Type B pancreatic cell (in vitro differentiated cells): Measurements from ENCODE around the gene NAA11. TPM values are rescaled to one million over a fixed set of nuclear protein-coding genes. Genes with fewer than 3 reads are reported as not detected.

Experiments
- DNase-seq: peaks from one replicate; pipeline ENCODE4 v3.0.0; 2021; ENCODE audit warnings: mixed read lengths; ENCODE audit not compliant: unreplicated experiment; ENCODE audit errors: extremely low spot score
- H3K27ac Mint-ChIP-seq: 2 replicates; pipeline ENCODE4 v1.8.0; 2021; ENCODE audit warnings: mild to moderate bottlenecking, mixed read lengths
- H3K27me3 Mint-ChIP-seq: 2 replicates; pipeline ENCODE4 v1.8.0; 2021; ENCODE audit warnings: mixed read lengths
- H3K36me3 Mint-ChIP-seq: 2 replicates; pipeline ENCODE4 v1.8.0; 2021; ENCODE audit warnings: mixed read lengths
- H3K4me1 Mint-ChIP-seq: one replicate; pipeline ENCODE4 v1.8.0; 2021; ENCODE audit warnings: mixed read lengths; ENCODE audit not compliant: unreplicated experiment
- H3K4me3 Mint-ChIP-seq: 2 replicates; pipeline ENCODE4 v1.8.0; 2021; ENCODE audit warnings: mild to moderate bottlenecking, mixed read lengths
- H3K9me3 Mint-ChIP-seq: 2 replicates; pipeline ENCODE4 v1.8.0; 2021; ENCODE audit warnings: mixed read lengths
- CTCF ChIP-seq: fragments of 200-600 bp; sonication (generic); conservative IDR thresholded peaks from 2 replicates; pipeline ENCODE4 v1.5.0; 2021; ENCODE audit warnings: antibody characterized with exemption, mild to moderate bottlenecking
- total RNA-seq: library from RNA; stranded (reverse); gene quantifications from 2 replicates; pipeline ENCODE4 v1.2.1, GENCODE V29; 2021; ENCODE audit warnings: low replicate concordance

The NAA11 gene
- total RNA-seq, 1 donor from 2014 or later: not detected

- H3K4me3 Mint-ChIP-seq: no peak overlapping the region
- no peak for DNase-seq
- H3K36me3 Mint-ChIP-seq: no peaks in the 10 kb centered on the region
- no peaks in the 10 kb centered on the region for H3K9me3 Mint-ChIP-seq
- no peak for TF ChIP-seq CTCF
- H3K27ac Mint-ChIP-seq: no peak overlapping the region
- H3K4me1 Mint-ChIP-seq: no peaks in the 10 kb centered on the region
- no peaks in the 10 kb centered on the region for H3K27me3 Mint-ChIP-seq
Measured at GRCh38 chr4:79298484-79298883, 27.4 kb downstream of the NAA11 start.

GRCh38 chr4:79298027-79298426 is 27.8 kb downstream of the NAA11 start:
- Mint-ChIP-seq H3K4me3 (no peak overlapping the region), H3K27me3 (no peaks in the 10 kb centered on the region), H3K36me3 (no peaks in the 10 kb centered on the region), H3K9me3 (no peaks in the 10 kb centered on the region), H3K27ac (no peak overlapping the region), H3K4me1 (no peaks in the 10 kb centered on the region)
- no peak for TF ChIP-seq CTCF
- no peak for DNase-seq

- DNase-seq: no peak
- no peaks in the 10 kb centered on the region for H3K9me3 Mint-ChIP-seq
- H3K36me3 Mint-ChIP-seq: no peaks in the 10 kb centered on the region
- H3K4me3 Mint-ChIP-seq: no peak overlapping the region
- no peak for TF ChIP-seq CTCF
- H3K27me3 Mint-ChIP-seq: no peaks in the 10 kb centered on the region
- no peak overlapping the region for H3K27ac Mint-ChIP-seq
- H3K4me1 Mint-ChIP-seq: no peaks in the 10 kb centered on the region
Measured at GRCh38 chr4:79297479-79297878, 28.4 kb downstream of the NAA11 start.

GRCh38 chr4:79296768-79297428 is 29.0 kb downstream of the NAA11 start:
- Mint-ChIP-seq H3K36me3 (no peaks in the 10 kb centered on the region), H3K9me3 (no peaks in the 10 kb centered on the region), H3K4me3 (no peak overlapping the region), H3K4me1 (no peaks in the 10 kb centered on the region), H3K27me3 (no peaks in the 10 kb centered on the region), H3K27ac (no peak overlapping the region)
- no peak for TF ChIP-seq CTCF
- no peak for DNase-seq

GRCh38 chr4:79295086-79295485 is 30.8 kb downstream of the NAA11 start:
- H3K9me3 Mint-ChIP-seq: no peaks in the 10 kb centered on the region
- no peaks in the 10 kb centered on the region for H3K4me1 Mint-ChIP-seq
- no peak for TF ChIP-seq CTCF

GRCh38 chr4:79294064-79294463 is 31.8 kb downstream of the NAA11 start:
- no peak for DNase-seq
- H3K36me3 Mint-ChIP-seq: no peaks in the 10 kb centered on the region
- no peak overlapping the region for H3K27ac Mint-ChIP-seq
- no peaks in the 10 kb centered on the region for H3K9me3 Mint-ChIP-seq
- no peak overlapping the region for H3K4me3 Mint-ChIP-seq
- TF ChIP-seq CTCF: no peak
- no peaks in the 10 kb centered on the region for H3K4me1 Mint-ChIP-seq
- H3K27me3 Mint-ChIP-seq: no peaks in the 10 kb centered on the region

More at GRCh38 chr4:79295086-79295485, 30.8 kb downstream of the NAA11 start:
- Mint-ChIP-seq H3K27me3 (no peaks in the 10 kb centered on the region), H3K36me3 (no peaks in the 10 kb centered on the region), H3K27ac (no peak overlapping the region), H3K4me3 (no peak overlapping the region)
- DNase-seq: no peak
